K562 (cell line): ENCODE measurements around the gene CALML3. TPM values are rescaled to one million over a fixed set of nuclear protein-coding genes. Genes with fewer than 3 reads are reported as not detected.

Experiments
- CC2D1A ChIP-seq: fragments of 450-650 bp; IDR thresholded peaks from 2 replicates; pipeline ENCODE4 v1.6.1; 2017; ENCODE audit warnings: mild to moderate bottlenecking
- ERF ChIP-seq: fragments of 450-650 bp; formaldehyde crosslinking; IDR thresholded peaks from 2 replicates; pipeline ENCODE4 v1.4.0; 2020; ENCODE audit warnings: mild to moderate bottlenecking, mixed read lengths
- FOXP1 ChIP-seq: sonication (generic); formaldehyde crosslinking; IDR thresholded peaks from 2 replicates; pipeline ENCODE4 v1.8.0; 2022; ENCODE audit warnings: mild to moderate bottlenecking, missing genetic modification reagents
- HDAC1 ChIP-seq, 2 experiments: fragments of 450-650 bp; IDR thresholded peaks; 2 replicates each; pipeline ENCODE4 v1.6.1; 2016 to 2017; ENCODE audit warnings: inconsistent platforms in 1 of 2, mild to moderate bottlenecking in 1 of 2, moderate library complexity in 1 of 2
- KAT7 ChIP-seq: sonication (generic); formaldehyde crosslinking; IDR thresholded peaks from 2 replicates; pipeline ENCODE4 v1.8.0; 2022; ENCODE audit warnings: missing genetic modification reagents, mild to moderate bottlenecking, borderline replicate concordance
- MEIS2 ChIP-seq: fragments of 450-650 bp; IDR thresholded peaks from 2 replicates; pipeline ENCODE4 v1.6.1; 2014; ENCODE audit warnings: mild to moderate bottlenecking; ENCODE audit not compliant: partially characterized antibody
- TAF1 ChIP-seq: IDR thresholded peaks from 2 replicates; pipeline ENCODE4 v1.6.1; 2011; ENCODE audit warnings: mild to moderate bottlenecking, low read length, moderate library complexity; ENCODE audit not compliant: insufficient read depth, control insufficient read depth, severe bottlenecking; ENCODE audit errors: extremely low read depth
- TEAD1 ChIP-seq, 2 experiments: fragments of 450-650 bp in 1 of 2; sonication (generic) in 1 of 2; formaldehyde crosslinking; IDR thresholded peaks; 2 replicates each; pipeline versions ENCODE4 v1.4.0 to v1.8.0; 2020 to 2022; ENCODE audit warnings: mild to moderate bottlenecking in 2 of 2, missing genetic modification reagents in 1 of 2
- TEAD2 ChIP-seq: fragments of 450-650 bp; IDR thresholded peaks from 2 replicates; pipeline ENCODE4 v1.6.1; 2016; ENCODE audit warnings: missing genetic modification characterization, control low read depth, missing compliant biosample characterization
- TEAD4 ChIP-seq, 2 experiments: sonication (generic) in 1 of 2; formaldehyde crosslinking in 1 of 2; IDR thresholded peaks; 2 replicates each; pipeline versions ENCODE4 v1.6.1 to v1.8.0; 2012 to 2022; ENCODE audit warnings: borderline replicate concordance in 1 of 2, inconsistent platforms in 1 of 2, low read length in 1 of 2, mild to moderate bottlenecking in 1 of 2, missing genetic modification reagents in 1 of 2
- ZKSCAN3 ChIP-seq: fragments of 250-450 bp; sonication (Bioruptor Pico); IDR thresholded peaks from 2 replicates; pipeline ENCODE4 v1.4.0; 2020
- ZNF57 ChIP-seq: fragments of 450-650 bp; formaldehyde crosslinking; IDR thresholded peaks from 2 replicates; pipeline ENCODE4 v1.4.0; 2020; ENCODE audit warnings: mild to moderate bottlenecking, moderate library complexity
- polyA plus RNA-seq, 8 experiments: library from polyadenylated mRNA; depleted of rRNA in 4 of 8; stranded (reverse) in 5 of 8; unstranded in 3 of 8; fragments of >200 nt; fragmentation: Nextera tagmentation in 2 of 8; fragmentation: Illumina TruSeq in 1 of 8; extraction: Ambion mirVana in 2 of 8; extraction: Trizol in 1 of 8; gene quantifications; 2 replicates each; pipeline versions ENCODE4 v1.2.1 to v1.2.3, GENCODE V29; 2011 to 2014; ENCODE audit warnings: inconsistent platforms in 1 of 8, missing spikeins in 1 of 8
- total RNA-seq, 7 experiments: library from RNA; depleted of rRNA in 6 of 7; stranded (reverse); fragments of >200 nt in 6 of 7; fragmentation: Illumina TruSeq in 2 of 7; extraction: Trizol in 2 of 7; gene quantifications; 2 replicates each; pipeline versions ENCODE4 v1.2.1 to v1.2.3, GENCODE V29; 2011 to 2021; ENCODE audit warnings: low replicate concordance in 1 of 7
- TF ChIP-seq, protein P1 (sequence below): fragments of 450-650 bp; IDR thresholded peaks from 2 replicates; pipeline ENCODE4 v1.6.1; 2016
- TF ChIP-seq, protein P2 (sequence below): sonication (generic); formaldehyde crosslinking; IDR thresholded peaks from 2 replicates; pipeline ENCODE4 v1.8.0; 2022; ENCODE audit warnings: missing genetic modification reagents, mild to moderate bottlenecking, moderate library complexity, borderline replicate concordance
- TF ChIP-seq, protein P3 (sequence below), 2 experiments: fragments of 450-650 bp; IDR thresholded peaks; 2 replicates each; pipeline ENCODE4 v1.6.1; 2016
- TF ChIP-seq, protein P4 (sequence below), 2 experiments: IDR thresholded peaks; 2 replicates each; pipeline ENCODE4 v1.6.1; 2012; ENCODE audit warnings: improper control_type of control experiment in 2 of 2, low read depth in 2 of 2, low read length in 2 of 2, borderline replicate concordance in 1 of 2

Gene CALML3
- total and polyA plus RNA-seq, 9 of the 15 experiments (the other 6 are each of a cell fraction or from before 2014, with no cell fraction given), result not detected

DNA sequence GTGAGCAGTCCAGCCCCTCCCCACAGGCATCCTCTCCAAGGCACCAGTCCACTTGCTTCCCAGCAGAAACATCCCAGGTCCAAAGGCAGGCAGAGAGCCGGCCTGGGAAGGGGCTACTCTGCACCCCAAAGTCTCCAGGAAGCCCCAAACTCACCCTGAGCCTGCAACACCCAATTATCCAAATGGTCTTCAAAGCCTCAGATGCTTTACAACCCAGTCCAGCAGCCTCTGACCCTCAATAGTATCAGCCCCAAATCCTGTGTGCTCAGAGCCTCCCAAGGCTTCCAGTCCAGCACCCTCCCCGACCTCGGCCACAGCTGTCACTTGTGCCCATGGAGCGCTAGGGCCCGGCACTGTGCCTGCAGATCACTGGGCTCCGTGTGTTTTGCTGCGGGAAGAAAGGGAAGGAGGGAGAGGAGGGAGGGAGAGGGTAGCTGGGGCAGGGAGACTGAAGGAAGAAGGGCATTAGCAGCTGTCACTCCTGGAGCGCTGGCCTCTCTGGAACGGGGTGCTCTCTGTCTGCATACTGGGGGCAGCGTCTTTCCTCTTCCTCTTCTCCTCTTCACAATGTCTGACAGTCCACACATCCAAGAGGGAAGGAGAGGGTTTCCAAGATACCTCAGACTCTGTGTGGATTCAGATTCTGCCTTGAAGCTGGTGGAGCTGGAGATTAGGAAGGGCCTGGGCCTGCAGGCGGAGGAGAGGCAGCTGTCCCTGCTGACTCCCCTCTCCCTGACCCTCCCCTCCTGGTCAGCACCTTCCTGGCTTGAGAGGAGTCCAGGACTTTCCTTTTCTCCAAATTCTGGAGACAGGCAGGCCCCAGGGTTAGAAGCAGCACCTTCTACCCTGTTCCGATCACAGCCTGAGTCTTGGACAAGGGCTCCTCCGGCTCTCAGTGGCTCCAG is 38.6 kb upstream of the CALML3 start (continued):
- TF ChIP-seq, protein P1, sequence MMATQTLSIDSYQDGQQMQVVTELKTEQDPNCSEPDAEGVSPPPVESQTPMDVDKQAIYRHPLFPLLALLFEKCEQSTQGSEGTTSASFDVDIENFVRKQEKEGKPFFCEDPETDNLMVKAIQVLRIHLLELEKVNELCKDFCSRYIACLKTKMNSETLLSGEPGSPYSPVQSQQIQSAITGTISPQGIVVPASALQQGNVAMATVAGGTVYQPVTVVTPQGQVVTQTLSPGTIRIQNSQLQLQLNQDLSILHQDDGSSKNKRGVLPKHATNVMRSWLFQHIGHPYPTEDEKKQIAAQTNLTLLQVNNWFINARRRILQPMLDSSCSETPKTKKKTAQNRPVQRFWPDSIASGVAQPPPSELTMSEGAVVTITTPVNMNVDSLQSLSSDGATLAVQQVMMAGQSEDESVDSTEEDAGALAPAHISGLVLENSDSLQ, result peak; percentile 84
- TF ChIP-seq ZNF57 (no peak), ERF (CRISPR knock-in tag) (no peak), ZKSCAN3 (no peak), KAT7 (CRISPR knock-in tag) (peak; percentile 68; the same call in 1 of the 2 replicates), TEAD2 (tag) (no peak), CC2D1A (no peak), MEIS2 (peak; percentile 42), TEAD4 (IDR thresholded peaks at IDR 0.05; ENCODE audit: low read length) (peak; percentile 6; the same call in 1 of the 2 replicates), TEAD4 (CRISPR knock-in tag; IDR thresholded peaks at IDR 0.05; ENCODE audit: borderline replicate concordance) (no peak), TAF1 (peak; percentile 13), FOXP1 (CRISPR knock-in tag) (0 out of 2 replicates have a peak, but pooled peaks have one; percentile 25), HDAC1 (IDR thresholded peaks at IDR 0.05) (peak in 1 of 2 experiments; percentile 50; a peak in 1 of 4 replicates), TEAD1 (CRISPR knock-in tag; IDR thresholded peaks at IDR 0.05) (no peak)
- TF ChIP-seq, protein P2, sequence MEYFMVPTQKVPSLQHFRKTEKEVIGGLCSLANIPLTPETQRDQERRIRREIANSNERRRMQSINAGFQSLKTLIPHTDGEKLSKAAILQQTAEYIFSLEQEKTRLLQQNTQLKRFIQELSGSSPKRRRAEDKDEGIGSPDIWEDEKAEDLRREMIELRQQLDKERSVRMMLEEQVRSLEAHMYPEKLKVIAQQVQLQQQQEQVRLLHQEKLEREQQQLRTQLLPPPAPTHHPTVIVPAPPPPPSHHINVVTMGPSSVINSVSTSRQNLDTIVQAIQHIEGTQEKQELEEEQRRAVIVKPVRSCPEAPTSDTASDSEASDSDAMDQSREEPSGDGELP (CRISPR knock-in tag), result peak; percentile 46; the same call in 1 of the 2 replicates
- TF ChIP-seq, protein P3, sequence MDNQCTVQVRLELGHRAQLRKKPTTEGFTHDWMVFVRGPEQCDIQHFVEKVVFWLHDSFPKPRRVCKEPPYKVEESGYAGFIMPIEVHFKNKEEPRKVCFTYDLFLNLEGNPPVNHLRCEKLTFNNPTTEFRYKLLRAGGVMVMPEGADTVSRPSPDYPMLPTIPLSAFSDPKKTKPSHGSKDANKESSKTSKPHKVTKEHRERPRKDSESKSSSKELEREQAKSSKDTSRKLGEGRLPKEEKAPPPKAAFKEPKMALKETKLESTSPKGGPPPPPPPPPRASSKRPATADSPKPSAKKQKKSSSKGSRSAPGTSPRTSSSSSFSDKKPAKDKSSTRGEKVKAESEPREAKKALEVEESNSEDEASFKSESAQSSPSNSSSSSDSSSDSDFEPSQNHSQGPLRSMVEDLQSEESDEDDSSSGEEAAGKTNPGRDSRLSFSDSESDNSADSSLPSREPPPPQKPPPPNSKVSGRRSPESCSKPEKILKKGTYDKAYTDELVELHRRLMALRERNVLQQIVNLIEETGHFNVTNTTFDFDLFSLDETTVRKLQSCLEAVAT (IDR thresholded peaks at IDR 0.05), result 0 out of 4 replicates have a peak, but pooled peaks of 1 of the 2 experiments have one; percentile 31
- TF ChIP-seq, protein P4, sequence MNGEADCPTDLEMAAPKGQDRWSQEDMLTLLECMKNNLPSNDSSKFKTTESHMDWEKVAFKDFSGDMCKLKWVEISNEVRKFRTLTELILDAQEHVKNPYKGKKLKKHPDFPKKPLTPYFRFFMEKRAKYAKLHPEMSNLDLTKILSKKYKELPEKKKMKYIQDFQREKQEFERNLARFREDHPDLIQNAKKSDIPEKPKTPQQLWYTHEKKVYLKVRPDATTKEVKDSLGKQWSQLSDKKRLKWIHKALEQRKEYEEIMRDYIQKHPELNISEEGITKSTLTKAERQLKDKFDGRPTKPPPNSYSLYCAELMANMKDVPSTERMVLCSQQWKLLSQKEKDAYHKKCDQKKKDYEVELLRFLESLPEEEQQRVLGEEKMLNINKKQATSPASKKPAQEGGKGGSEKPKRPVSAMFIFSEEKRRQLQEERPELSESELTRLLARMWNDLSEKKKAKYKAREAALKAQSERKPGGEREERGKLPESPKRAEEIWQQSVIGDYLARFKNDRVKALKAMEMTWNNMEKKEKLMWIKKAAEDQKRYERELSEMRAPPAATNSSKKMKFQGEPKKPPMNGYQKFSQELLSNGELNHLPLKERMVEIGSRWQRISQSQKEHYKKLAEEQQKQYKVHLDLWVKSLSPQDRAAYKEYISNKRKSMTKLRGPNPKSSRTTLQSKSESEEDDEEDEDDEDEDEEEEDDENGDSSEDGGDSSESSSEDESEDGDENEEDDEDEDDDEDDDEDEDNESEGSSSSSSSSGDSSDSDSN (IDR thresholded peaks at IDR 0.05; ENCODE audit: borderline replicate concordance in 1 of 2, low read depth in 2 of 2, low read length in 2 of 2), result 0 out of 4 replicates have a peak, but pooled peaks of 1 of the 2 experiments have one; percentile 42
